Measurements from ENCODE around the gene PRKAR1B.
A peak's percentile ranks its signal among the peaks of the same experiment; 100 is the strongest.

The PRKAR1B gene

GRCh38 chr7:739983-740942 is 13.2 kb upstream of the PRKAR1B start:
- no peak for DNase-seq (ENCODE audit: low spot score)

GRCh38 chr7:739455-739982 is 12.4 kb upstream of the PRKAR1B start:
- no peak for DNase-seq (ENCODE audit: low spot score)

- DNase-seq (ENCODE audit: low spot score): no peak
Measured at GRCh38 chr7:738723-739454, 11.8 kb upstream of the PRKAR1B start.

GRCh38 chr7:738241-738640 is 11.2 kb upstream of the PRKAR1B start:
- no peak for DNase-seq (ENCODE audit: low spot score)

- no peak for DNase-seq (ENCODE audit: low spot score)
Measured at GRCh38 chr7:734808-735207, 7.7 kb upstream of the PRKAR1B start.

- no peak for DNase-seq (ENCODE audit: low spot score)
Measured at GRCh38 chr7:734214-734613, 7.1 kb upstream of the PRKAR1B start.

GRCh38 chr7:732556-732955 is 5.5 kb upstream of the PRKAR1B start:
- DNase-seq (ENCODE audit: low spot score): no peak

- no peak for DNase-seq (ENCODE audit: low spot score)
Measured at GRCh38 chr7:732094-732541, 5.0 kb upstream of the PRKAR1B start.

- DNase-seq (ENCODE audit: low spot score): no peak
Measured at GRCh38 chr7:731440-732085, 4.5 kb upstream of the PRKAR1B start.

GRCh38 chr7:730501-731439 is 3.7 kb upstream of the PRKAR1B start:
- no peak for DNase-seq (ENCODE audit: low spot score)

- DNase-seq (ENCODE audit: low spot score): no peak
Measured at GRCh38 chr7:729140-730000, 2.3 kb upstream of the PRKAR1B start.

- no peak for DNase-seq (ENCODE audit: low spot score)
Measured at GRCh38 chr7:728602-729001, 1.5 kb upstream of the PRKAR1B start.

GRCh38 chr7:727806-728460 is 852 bp upstream of the PRKAR1B start:
- peak; percentile 75 for DNase-seq (ENCODE audit: low spot score)

GRCh38 chr7:726854-727103 is 302 bp downstream of the PRKAR1B start:
- no peak for DNase-seq (ENCODE audit: low spot score)

- peak; percentile 90 for DNase-seq (ENCODE audit: low spot score)
Measured at GRCh38 chr7:726084-726853, 812 bp downstream of the PRKAR1B start, which contains the start of gene DNAAF5. TSS of gene DNAAF5 (plus strand) at chr7:726699. CDS start at chr7:726721, 22 bp downstream.

GRCh38 chr7:725223-726005 is 1.7 kb downstream of the PRKAR1B start:
- DNase-seq (ENCODE audit: low spot score): peak; percentile 69

GRCh38 chr7:724298-724697 is 2.8 kb downstream of the PRKAR1B start:
- DNase-seq (ENCODE audit: low spot score): no peak

- DNase-seq (ENCODE audit: low spot score): no peak
Measured at GRCh38 chr7:723541-723940, 3.5 kb downstream of the PRKAR1B start.

Measured in RKO (cell line).